Lung (tissue), 12 donors: ENCODE measurements around the gene NSD1. TPM values are rescaled to one million over a fixed set of nuclear protein-coding genes. Genes with fewer than 3 reads are reported as not detected.

Experiments used
- ATAC-seq: fragments of 200-7000 bp; cut with Tn5 transposase; one replicate; pipeline ENCODE4 v1.9.1; 2020; ENCODE audit warnings: moderate number of reproducible peaks; ENCODE audit not compliant: insufficient read depth, low FRiP score
- DNase-seq, 3 donors: peaks; one replicate each; pipeline ENCODE4 v3.0.0-alpha.2; 2013 to 2017
- H3K27ac ChIP-seq, 2 donors: one replicate each; pipeline ENCODE4 v1.5.1; 2013; ENCODE audit warnings: mild to moderate bottlenecking in 2 of 2, moderate library complexity in 2 of 2, control low read depth in 1 of 2, inconsistent platforms in 1 of 2, low read depth in 1 of 2, low read length in 1 of 2
- H3K27me3 ChIP-seq, 3 donors: one replicate each; pipeline ENCODE4 v1.5.1; 2013; ENCODE audit warnings: low read length in 2 of 3; ENCODE audit not compliant: control insufficient read depth in 3 of 3, insufficient read depth in 3 of 3
- H3K36me3 ChIP-seq, 4 donors: one replicate each; pipeline ENCODE4 v1.5.1; 2013; ENCODE audit warnings: low read length in 4 of 4, mild to moderate bottlenecking in 1 of 4, moderate library complexity in 1 of 4; ENCODE audit not compliant: control insufficient read depth in 4 of 4, insufficient read depth in 4 of 4
- H3K4me1 ChIP-seq, 5 donors: one replicate each; pipeline ENCODE4 v1.5.1; 2013; ENCODE audit warnings: low read length in 5 of 5, mild to moderate bottlenecking in 2 of 5, moderate library complexity in 1 of 5; ENCODE audit not compliant: control insufficient read depth in 5 of 5, insufficient read depth in 5 of 5
- H3K4me3 ChIP-seq: one replicate; pipeline ENCODE4 v1.5.1; 2013; ENCODE audit warnings: mild to moderate bottlenecking, control low read depth, moderate library complexity
- H3K9ac ChIP-seq, 2 donors: one replicate each; pipeline ENCODE4 v1.5.1; 2013; ENCODE audit warnings: low read length in 2 of 2, control low read depth in 1 of 2; ENCODE audit not compliant: insufficient read depth in 1 of 2
- H3K9me3 ChIP-seq, 4 donors: one replicate each; pipeline ENCODE4 v1.5.1; 2013; ENCODE audit warnings: low read length in 3 of 4, mild to moderate bottlenecking in 1 of 4, moderate library complexity in 1 of 4; ENCODE audit not compliant: control insufficient read depth in 4 of 4, insufficient read depth in 3 of 4
- CTCF ChIP-seq: IDR thresholded peaks from 2 replicates; pipeline ENCODE4 v1.5.1; 2012; ENCODE audit warnings: mild to moderate bottlenecking; ENCODE audit errors: control extremely low read depth, extremely low read depth
- WGBS, 2 donors: extraction: QIAGEN DNeasy Blood & Tissue Kit; methylation state at CpG; one replicate each; pipeline ENCODE4 v1.1.7; 2013; 5-methylcytosine and 5-hydroxymethylcytosine counted together
- polyA plus RNA-seq, 2 donors: library from polyadenylated mRNA; stranded (reverse); fragments of 200-250 nt; gene quantifications; one replicate each; pipeline ENCODE4 v1.2.1, GENCODE V29; 2013
- total RNA-seq, 2 donors: library from RNA; depleted of rRNA in 1 of 2; stranded (reverse); fragments of >200 nt in 1 of 2; gene quantifications; one replicate each; pipeline ENCODE4 v1.2.1, GENCODE V29; 2014 to 2021
- donor health status: control.
- donor health status: control.
- donor health status: Bipolar disorder and iron deficiency.
- donor health status: healthy.
- donor health status: DM: yes; HTN: yes; CAD: no.

The NSD1 gene
- total and polyA plus RNA-seq, 4 donors = 8.0 to 81.7 (median 43.2) TPM

DNA sequence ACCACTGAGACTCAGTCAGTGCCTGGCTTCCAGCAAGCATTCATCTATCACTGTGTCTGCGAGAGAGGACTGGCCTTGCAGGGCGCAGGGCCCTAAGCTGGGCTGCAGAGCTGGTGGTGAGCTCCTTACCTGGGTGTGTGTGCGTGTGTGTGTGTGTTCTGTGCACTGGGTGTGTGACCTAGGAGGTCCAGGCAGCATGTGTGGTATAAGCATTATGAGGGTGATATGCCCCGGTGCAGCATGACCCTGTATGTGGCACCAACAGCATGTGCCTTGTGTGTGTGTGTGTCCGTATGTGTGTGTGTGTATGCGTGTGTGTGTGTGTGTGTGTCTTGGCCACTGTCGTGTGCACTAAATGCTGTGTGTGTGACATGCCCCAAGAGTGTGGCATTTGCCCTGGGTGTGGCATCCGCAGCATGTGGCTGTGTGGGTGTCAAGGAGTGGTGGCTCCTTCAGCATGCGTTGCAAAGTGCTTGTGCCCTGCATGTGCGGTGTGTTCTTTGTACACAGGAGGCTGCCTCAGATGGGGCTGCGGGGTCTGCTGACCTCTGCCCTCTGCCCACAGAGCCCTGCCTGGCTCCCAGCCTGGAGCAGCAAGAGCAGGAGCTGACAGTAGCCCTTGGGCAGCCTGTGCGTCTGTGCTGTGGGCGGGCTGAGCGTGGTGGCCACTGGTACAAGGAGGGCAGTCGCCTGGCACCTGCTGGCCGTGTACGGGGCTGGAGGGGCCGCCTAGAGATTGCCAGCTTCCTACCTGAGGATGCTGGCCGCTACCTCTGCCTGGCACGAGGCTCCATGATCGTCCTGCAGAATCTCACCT lies 43.5 kb upstream of the NSD1 start:
- peaks cover 0 to 46% (median 18%) of the 10 kb centered on the region in 4 donors for H3K36me3 ChIP-seq
- ATAC-seq = no peak
- no peak for DNase-seq
- no peaks in the 10 kb centered on the region for H3K27me3 ChIP-seq
- H3K4me3 ChIP-seq = no peak overlapping the region
- TF ChIP-seq CTCF = no peak
- peaks cover 0 to 2% (median 0%) of the 10 kb centered on the region in 4 donors for H3K9me3 ChIP-seq
- peak overlapping the region in 1 of 2 donors; percentile 70 for H3K9ac ChIP-seq
- no peak overlapping the region for H3K27ac ChIP-seq
- H3K4me1 ChIP-seq = peaks cover 0 to 60% (median 26%) of the 10 kb centered on the region in 5 donors
- WGBS, 2 donors = 80 to 82% methylated on average over 20 to 21 of the region's 21 CpGs

DNA sequence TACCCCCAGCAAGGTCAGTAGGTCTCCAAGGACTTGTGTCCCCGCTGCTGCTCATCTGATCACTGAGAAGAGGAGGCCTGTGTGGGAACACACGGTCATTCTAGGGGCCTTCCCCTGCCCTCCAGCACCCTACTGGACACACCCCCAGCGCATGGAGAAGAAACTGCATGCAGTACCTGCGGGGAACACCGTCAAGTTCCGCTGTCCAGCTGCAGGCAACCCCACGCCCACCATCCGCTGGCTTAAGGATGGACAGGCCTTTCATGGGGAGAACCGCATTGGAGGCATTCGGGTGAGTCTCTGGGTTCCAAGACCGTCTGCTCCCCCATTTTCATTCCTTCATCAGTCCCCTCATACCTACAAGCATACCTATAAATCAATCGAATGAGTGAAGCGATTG lies 42.8 kb upstream of the NSD1 start:
- Histone ChIP-seq H3K27me3 (no peaks in the 10 kb centered on the region), H3K27ac (no peak overlapping the region), H3K9me3 (peaks cover 0 to 2% (median 0%) of the 10 kb centered on the region in 4 donors), H3K36me3 (peaks cover 0 to 54% (median 20%) of the 10 kb centered on the region in 4 donors), H3K4me3 (no peak overlapping the region), H3K4me1 (peaks cover 0 to 67% (median 30%) of the 10 kb centered on the region in 5 donors), H3K9ac (no peak overlapping the region)
- no peak for ATAC-seq
- no peak for DNase-seq
- 93% methylated on average over 13 of the region's 13 CpGs for WGBS, 2 donors
- no peak for TF ChIP-seq CTCF

- ATAC-seq (no peak), DNase-seq (no peak)
- Histone ChIP-seq H3K4me3 (no peak overlapping the region), H3K36me3 (peaks cover 0 to 58% (median 22%) of the 10 kb centered on the region in 4 donors), H3K9ac (no peak overlapping the region), H3K27ac (no peak overlapping the region), H3K9me3 (peaks cover 0 to 2% (median 0%) of the 10 kb centered on the region in 4 donors), H3K4me1 (peaks cover 0 to 68% (median 30%) of the 10 kb centered on the region in 5 donors), H3K27me3 (no peaks in the 10 kb centered on the region)
- 87 to 91% methylated on average over 3 of the region's 3 CpGs for WGBS, 2 donors
- no peak for TF ChIP-seq CTCF
Measured at GRCh38 chr5:177091232-177091631, 42.3 kb upstream of the NSD1 start.
